Stimulated activated CD8-positive, alpha-beta memory T cell treated with anti-CD3 and anti-CD28 coated beads, Interleukin-4, amount 100 ng/mL, for 1 hour (primary cell): ENCODE data around the gene OSBPL2.

Experiments used
- DNase-seq, 2 donors: peaks; one replicate each; pipeline ENCODE4 v3.0.0-alpha.2; 2020; ENCODE audit warnings: low read depth in 2 of 2, low spot score in 1 of 2

The OSBPL2 gene

DNA sequence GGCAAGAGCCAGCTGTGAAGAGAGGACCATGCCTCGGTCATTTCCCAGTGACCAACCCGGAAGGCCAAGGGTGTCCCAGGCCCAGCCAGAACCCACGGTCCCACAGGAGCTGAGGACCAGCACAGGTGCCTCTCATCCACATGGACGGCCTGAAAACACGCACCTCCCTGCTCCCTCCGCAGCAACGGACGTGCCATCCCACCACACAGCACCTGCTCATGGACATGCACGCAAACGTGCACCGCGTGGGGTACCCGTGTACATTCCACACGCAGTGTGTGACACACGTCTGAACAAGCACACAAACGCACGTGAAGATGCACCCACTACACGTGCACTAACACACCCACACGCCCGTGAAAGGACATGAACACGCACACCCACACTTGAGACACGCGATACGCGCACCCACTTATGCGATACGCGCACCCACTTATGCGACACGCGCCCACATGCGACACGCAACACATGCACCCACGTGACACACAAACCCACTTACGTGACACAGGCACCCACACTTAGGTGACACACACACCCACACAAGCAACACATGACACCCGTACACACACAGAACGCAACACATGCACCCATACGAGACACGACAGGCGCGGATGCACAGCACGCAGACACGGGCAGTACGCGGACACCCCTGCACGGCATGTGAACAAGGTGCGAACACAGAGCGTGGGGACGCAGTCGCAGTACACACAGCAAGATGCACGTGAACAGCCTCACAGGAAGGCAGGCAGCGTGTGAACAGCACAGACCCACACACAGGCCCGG, 98.6 kb downstream of the OSBPL2 start:
- no peak for DNase-seq

DNA sequence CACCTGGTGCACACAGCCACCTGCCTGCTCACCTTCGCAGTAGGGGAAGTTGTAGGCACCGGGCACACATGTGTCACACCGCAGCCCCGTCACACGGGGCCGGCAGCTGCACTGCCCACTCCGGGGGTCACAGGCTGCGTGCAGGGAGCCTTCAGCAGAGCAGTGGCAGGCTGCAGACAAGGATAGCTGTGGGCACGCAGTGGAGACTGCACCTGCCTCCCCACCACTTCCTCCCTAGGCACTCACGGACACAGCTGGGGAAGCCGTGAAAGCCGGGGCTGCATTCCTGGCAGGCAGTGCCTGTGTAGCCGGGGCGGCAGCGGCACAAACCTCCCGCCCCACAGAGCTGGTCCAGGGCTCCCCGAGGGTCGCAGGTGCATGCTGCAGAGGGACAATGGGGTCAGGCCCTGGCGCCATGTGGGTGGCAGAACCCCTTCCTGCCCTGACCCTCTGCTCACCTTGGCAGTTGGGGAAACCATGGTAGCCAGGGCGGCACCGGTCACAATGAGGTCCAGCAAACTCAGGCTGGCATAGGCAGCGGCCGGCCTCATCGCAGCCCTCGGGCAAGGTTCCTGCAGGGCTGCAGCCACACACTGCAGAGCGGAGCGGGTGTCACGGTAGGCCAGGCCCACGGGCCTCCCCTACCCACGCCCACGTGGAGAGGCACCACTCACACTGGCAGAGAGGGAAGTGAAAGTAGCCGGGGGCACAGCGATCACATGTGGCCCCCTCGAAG, 99.4 kb downstream of the OSBPL2 start:
- DNase-seq: no peak

DNA sequence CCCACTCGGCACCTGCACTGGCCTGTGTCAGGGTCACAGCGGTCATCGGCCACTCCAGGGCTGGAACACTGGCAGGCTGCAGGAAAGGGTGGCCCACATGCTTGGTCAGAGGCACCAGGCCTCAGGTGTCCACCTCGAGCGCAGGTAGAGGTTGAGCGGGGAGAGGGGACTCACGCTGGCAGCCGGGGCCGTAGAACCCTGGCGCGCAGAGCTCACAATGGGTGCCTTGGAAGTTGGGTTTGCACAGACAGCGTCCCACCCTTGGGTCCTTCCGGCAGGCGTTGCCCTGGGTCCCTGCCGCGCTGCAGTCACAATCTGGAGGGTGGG, 99.9 kb downstream of the OSBPL2 start:
- no peak for DNase-seq

DNA sequence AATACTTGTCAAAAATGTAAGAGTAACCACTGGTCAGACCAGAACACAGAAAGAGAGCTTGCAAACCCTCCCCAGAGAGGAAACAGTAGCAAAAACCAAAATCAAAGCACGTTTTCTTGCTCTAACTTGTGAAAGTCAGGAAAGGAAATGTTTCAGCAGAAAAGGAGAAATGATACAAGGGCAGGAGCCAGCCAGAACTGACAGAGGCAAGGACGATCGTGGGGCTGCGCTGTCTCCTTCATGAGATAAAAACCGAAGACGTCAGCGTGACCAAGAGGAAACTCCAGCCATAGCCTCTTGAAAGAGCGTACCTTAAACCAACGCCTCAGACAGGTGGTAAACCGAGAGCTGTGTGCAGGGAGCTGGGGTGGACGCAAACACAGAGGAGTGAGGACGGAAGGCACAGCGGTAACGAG, 101.3 kb downstream of the OSBPL2 start:
- no peak for DNase-seq

DNA sequence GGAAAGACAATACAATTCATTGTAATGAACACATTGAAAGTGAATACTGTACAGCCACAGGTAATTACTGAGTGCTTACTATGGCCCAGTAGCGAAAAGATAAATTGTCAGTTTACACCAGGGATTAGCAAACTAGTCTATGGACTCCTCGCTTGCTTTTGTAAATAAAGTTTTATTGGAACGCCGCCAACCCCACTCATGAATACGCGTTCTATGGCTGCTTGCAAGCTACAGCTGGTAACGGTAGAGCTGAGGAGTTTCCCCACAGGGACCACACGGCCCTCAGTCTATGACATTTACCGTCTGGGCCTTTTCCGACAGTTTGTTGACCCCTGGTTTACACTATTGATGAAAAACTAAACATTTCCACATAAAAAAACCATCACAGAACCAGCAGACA, 104.6 kb downstream of the OSBPL2 start:
- no peak for DNase-seq

DNA sequence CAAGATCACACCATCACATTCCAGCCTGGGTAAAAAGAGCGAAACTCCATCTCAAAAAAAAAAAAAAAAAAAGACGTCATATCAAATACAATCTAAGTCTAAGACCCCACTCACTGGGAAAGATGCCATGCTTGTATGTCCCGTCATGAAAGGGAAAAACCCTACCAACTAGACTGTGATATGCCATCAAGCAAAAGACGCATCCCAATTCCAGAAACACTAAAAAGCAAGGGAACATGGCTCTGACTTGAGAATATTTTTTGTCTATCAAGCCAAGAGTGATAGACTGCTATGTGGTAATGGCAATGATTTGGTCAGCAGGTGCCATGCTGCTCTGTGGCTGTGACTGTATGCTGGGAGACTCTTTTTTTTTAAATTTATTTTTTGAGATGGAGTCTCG, 105.8 kb downstream of the OSBPL2 start:
- DNase-seq: no peak

DNA sequence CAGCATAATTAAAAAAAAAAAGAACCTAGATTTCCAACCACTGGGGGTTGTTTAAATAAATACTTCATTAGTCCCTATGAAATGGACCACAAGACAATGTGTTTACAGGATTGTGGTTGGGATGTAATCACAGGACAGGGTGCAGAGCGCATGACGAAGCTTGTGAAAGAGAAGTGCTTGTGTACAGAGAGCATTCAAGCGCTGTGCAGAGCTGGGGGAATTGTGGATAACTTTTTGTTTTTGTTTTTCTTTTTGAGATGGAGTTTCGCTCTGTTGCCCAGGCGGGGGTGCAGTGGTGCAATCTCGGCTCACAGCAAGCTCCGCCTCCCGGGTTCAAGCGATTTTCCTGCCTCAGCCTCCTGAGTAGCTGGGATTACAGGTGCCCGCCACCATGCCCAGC, 106.5 kb downstream of the OSBPL2 start:
- no peak for DNase-seq
